Measurements from ENCODE around the gene GABRB2. TPM values are rescaled to one million over a fixed set of nuclear protein-coding genes. Genes with fewer than 3 reads are reported as not detected.

GABRB2 gene
- total RNA-seq, 1 experiment from 2014 or later, result not detected

- CTCF ChIA-PET, result no interaction called here
- TF ChIP-seq CTCF (IDR thresholded peaks at IDR 0.05; ENCODE audit: unreplicated experiment), result no peak
- no peaks in the 10 kb centered on the region for H3K36me3 Mint-ChIP-seq (ENCODE audit: insufficient read depth, unreplicated experiment)
- BruUV-seq (replicated peaks), result no TSS peak
- no peak overlapping the region for H3K27ac Mint-ChIP-seq (ENCODE audit: unreplicated experiment)
- no peaks in the 10 kb centered on the region for H3K4me1 Mint-ChIP-seq (ENCODE audit: low read depth, unreplicated experiment)
- H3K4me3 Mint-ChIP-seq (ENCODE audit: low read depth, unreplicated experiment), result no peak overlapping the region
- peaks cover 2% of the 10 kb centered on the region for H3K9me3 Mint-ChIP-seq (ENCODE audit: low read depth, unreplicated experiment)
- intact Hi-C loops (cut with micrococcal nuclease; ENCODE audit: unreplicated experiment), result no loop called here
- no peaks in the 10 kb centered on the region for H3K27me3 Mint-ChIP-seq (ENCODE audit: unreplicated experiment)
- no peak for DNase-seq
These were observed 146.4 kb downstream of the GABRB2 start for GRCh38 chr5:161399996-161400562.

- Mint-ChIP-seq H3K27ac (ENCODE audit: unreplicated experiment) (no peak overlapping the region), H3K4me1 (ENCODE audit: low read depth, unreplicated experiment) (no peaks in the 10 kb centered on the region), H3K36me3 (ENCODE audit: insufficient read depth, unreplicated experiment) (no peaks in the 10 kb centered on the region), H3K9me3 (ENCODE audit: low read depth, unreplicated experiment) (peaks cover 2% of the 10 kb centered on the region), H3K4me3 (ENCODE audit: low read depth, unreplicated experiment) (no peak overlapping the region), H3K27me3 (ENCODE audit: unreplicated experiment) (no peaks in the 10 kb centered on the region)
- CTCF ChIA-PET, result no interaction called here
- no peak for DNase-seq
- intact Hi-C loops (cut with micrococcal nuclease; ENCODE audit: unreplicated experiment), result no loop called here
- BruUV-seq (replicated peaks), result no TSS peak
- TF ChIP-seq CTCF (IDR thresholded peaks at IDR 0.05; ENCODE audit: unreplicated experiment), result no peak
These were observed 149.1 kb downstream of the GABRB2 start for GRCh38 chr5:161397448-161397847.

- H3K4me1 Mint-ChIP-seq (ENCODE audit: low read depth, unreplicated experiment), result no peaks in the 10 kb centered on the region
- DNase-seq, result no peak
- no peak for TF ChIP-seq CTCF (IDR thresholded peaks at IDR 0.05; ENCODE audit: unreplicated experiment)
- no TSS peak for BruUV-seq (replicated peaks)
- H3K36me3 Mint-ChIP-seq (ENCODE audit: insufficient read depth, unreplicated experiment), result no peaks in the 10 kb centered on the region
- CTCF ChIA-PET, result no interaction called here
- no peak overlapping the region for H3K27ac Mint-ChIP-seq (ENCODE audit: unreplicated experiment)
- no peak overlapping the region for H3K4me3 Mint-ChIP-seq (ENCODE audit: low read depth, unreplicated experiment)
- intact Hi-C loops (cut with micrococcal nuclease; ENCODE audit: unreplicated experiment), result no loop called here
- peaks cover 2% of the 10 kb centered on the region for H3K9me3 Mint-ChIP-seq (ENCODE audit: low read depth, unreplicated experiment)
- H3K27me3 Mint-ChIP-seq (ENCODE audit: unreplicated experiment), result no peaks in the 10 kb centered on the region
These were observed 150.4 kb downstream of the GABRB2 start for GRCh38 chr5:161396171-161396570.

GRCh38 chr5:161391724-161392123 lies 154.8 kb downstream of the GABRB2 start:
- no peak for DNase-seq
- H3K4me1 Mint-ChIP-seq (ENCODE audit: low read depth, unreplicated experiment), result no peaks in the 10 kb centered on the region
- H3K27me3 Mint-ChIP-seq (ENCODE audit: unreplicated experiment), result no peaks in the 10 kb centered on the region
- no peak for TF ChIP-seq CTCF (IDR thresholded peaks at IDR 0.05; ENCODE audit: unreplicated experiment)
- BruUV-seq (replicated peaks), result no TSS peak
- no peaks in the 10 kb centered on the region for H3K9me3 Mint-ChIP-seq (ENCODE audit: low read depth, unreplicated experiment)
- no peaks in the 10 kb centered on the region for H3K36me3 Mint-ChIP-seq (ENCODE audit: insufficient read depth, unreplicated experiment)
- H3K27ac Mint-ChIP-seq (ENCODE audit: unreplicated experiment), result no peak overlapping the region
- intact Hi-C loops (cut with micrococcal nuclease; ENCODE audit: unreplicated experiment), result no loop called here
- CTCF ChIA-PET, result no interaction called here
- no peak overlapping the region for H3K4me3 Mint-ChIP-seq (ENCODE audit: low read depth, unreplicated experiment)

Measured in Calu3 (cell line).